Keratinocyte (primary cell): ENCODE results near the gene COMMD4. TPM values are rescaled to one million over a fixed set of nuclear protein-coding genes. Genes with fewer than 3 reads are reported as not detected.

Experiments
- DNase-seq: peaks from one replicate; pipeline ENCODE4 v3.0.0-alpha.2; 2011; ENCODE audit warnings: low read depth, missing footprints, low spot score
- FAIRE-seq: peaks from 2 replicates; lab custom pipeline; 2011; peaks lifted over from hg19 to GRCh38; lab: Jason Lieb, UNC
- H2AFZ ChIP-seq: 2 replicates; pipeline ENCODE4 v1.6.0; 2012; ENCODE audit warnings: low read length, control low read depth, inconsistent platforms; ENCODE audit not compliant: control insufficient read depth
- H3K27ac ChIP-seq: 2 replicates; pipeline ENCODE4 v1.5.1; 2011; ENCODE audit warnings: low read length; ENCODE audit not compliant: control insufficient read depth, insufficient read depth
- H3K27me3 ChIP-seq: 3 replicates; pipeline ENCODE4 v1.6.0; 2011; ENCODE audit warnings: low read length; ENCODE audit not compliant: control insufficient read depth, insufficient read depth; ENCODE audit errors: extremely low read depth
- H3K36me3 ChIP-seq, 2 experiments: 2 replicates in 1 of 2; 3 replicates in 1 of 2; pipeline ENCODE4 v1.5.1; 2011; ENCODE audit warnings: low read length in 2 of 2, mild to moderate bottlenecking in 1 of 2; ENCODE audit not compliant: control insufficient read depth in 2 of 2, insufficient read depth in 2 of 2; ENCODE audit errors: extremely low read depth in 1 of 2
- H3K4me1 ChIP-seq: 3 replicates; pipeline ENCODE4 v1.5.1; 2011; ENCODE audit warnings: low read length; ENCODE audit not compliant: control insufficient read depth, insufficient read depth; ENCODE audit errors: extremely low read depth
- H3K4me2 ChIP-seq: 3 replicates; pipeline ENCODE4 v1.6.0; 2011; ENCODE audit warnings: low read depth, low read length; ENCODE audit not compliant: control insufficient read depth, insufficient read depth; ENCODE audit errors: extremely low read depth
- H3K4me3 ChIP-seq, 3 experiments: fragments of 200-600 bp in 1 of 3; sonication (generic) in 1 of 3; 2 replicates in 2 of 3; 3 replicates in 1 of 3; pipeline ENCODE4 v1.5.1; 2011 to 2016; ENCODE audit warnings: low read length in 3 of 3, mild to moderate bottlenecking in 3 of 3, control low read depth in 2 of 3, inconsistent platforms in 1 of 3, low read depth in 1 of 3, mixed read lengths in 1 of 3, mixed run types in 1 of 3, moderate library complexity in 1 of 3; ENCODE audit not compliant: control insufficient read depth in 2 of 3, insufficient read depth in 2 of 3; ENCODE audit errors: extremely low read depth in 1 of 3
- H3K79me2 ChIP-seq: 2 replicates; pipeline ENCODE4 v1.6.0; 2012; ENCODE audit warnings: low read length; ENCODE audit not compliant: control insufficient read depth, insufficient read depth
- H3K9ac ChIP-seq: 3 replicates; pipeline ENCODE4 v1.6.0; 2011; ENCODE audit warnings: low read length; ENCODE audit not compliant: control insufficient read depth, insufficient read depth; ENCODE audit errors: extremely low read depth
- H3K9me1 ChIP-seq: 3 replicates; pipeline ENCODE4 v1.6.0; 2011; ENCODE audit warnings: low read length; ENCODE audit not compliant: control insufficient read depth, insufficient read depth; ENCODE audit errors: extremely low read depth
- H3K9me3 ChIP-seq: 2 replicates; pipeline ENCODE4 v1.5.1; 2012; ENCODE audit warnings: low read depth, low read length; ENCODE audit not compliant: control insufficient read depth
- H4K20me1 ChIP-seq: 3 replicates; pipeline ENCODE4 v1.6.0; 2011; ENCODE audit warnings: low read length; ENCODE audit not compliant: control insufficient read depth, insufficient read depth; ENCODE audit errors: extremely low read depth
- EZH2 ChIP-seq: IDR thresholded peaks from one replicate; pipeline ENCODE4 v1.6.1; 2012; ENCODE audit warnings: inconsistent platforms, mild to moderate bottlenecking, low read length, moderate library complexity
- dilution Hi-C: fragments of 300-500 bp; cut with MboI; formaldehyde crosslinking; loops from one replicate; pipeline ENCODE4 v1.7.0; 2020; ENCODE audit warnings: low sequenced_read_pairs; ENCODE audit not compliant: extremely low pct_ligation_motif_present
- polyA plus RNA-seq, 5 experiments: library from polyadenylated mRNA; depleted of rRNA in 3 of 5; stranded (reverse) in 3 of 5; stranded (forward) in 1 of 5; unstranded in 1 of 5; fragments of >200 nt; gene quantifications; 1 replicate in 1 of 5; 2 replicates in 3 of 5; 3 replicates in 1 of 5; pipeline versions ENCODE4 v1.2.1 to v1.2.3, GENCODE V29; 2011 to 2012; ENCODE audit warnings: missing spikeins in 2 of 5, low read depth in 1 of 5, low replicate concordance in 1 of 5
- TF ChIP-seq, protein P1 (sequence below), 3 experiments: IDR thresholded peaks in 1 of 3; conservative IDR thresholded peaks in 1 of 3; optimal IDR thresholded peaks in 1 of 3; 2 replicates in 2 of 3; 3 replicates in 1 of 3; pipeline versions ENCODE3 to v1.5.1; 2011; ENCODE audit warnings: low read length in 3 of 3, mild to moderate bottlenecking in 3 of 3, moderate library complexity in 2 of 3, control low read depth in 1 of 3, inconsistent platforms in 1 of 3; ENCODE audit not compliant: insufficient read depth in 2 of 3; ENCODE audit errors: extremely low read depth in 1 of 3

The COMMD4 gene
- polyA plus RNA-seq, 1 donor (not counting 4 experiments of a cell fraction or from before 2014, with no cell fraction given) = 48.2 TPM

DNA sequence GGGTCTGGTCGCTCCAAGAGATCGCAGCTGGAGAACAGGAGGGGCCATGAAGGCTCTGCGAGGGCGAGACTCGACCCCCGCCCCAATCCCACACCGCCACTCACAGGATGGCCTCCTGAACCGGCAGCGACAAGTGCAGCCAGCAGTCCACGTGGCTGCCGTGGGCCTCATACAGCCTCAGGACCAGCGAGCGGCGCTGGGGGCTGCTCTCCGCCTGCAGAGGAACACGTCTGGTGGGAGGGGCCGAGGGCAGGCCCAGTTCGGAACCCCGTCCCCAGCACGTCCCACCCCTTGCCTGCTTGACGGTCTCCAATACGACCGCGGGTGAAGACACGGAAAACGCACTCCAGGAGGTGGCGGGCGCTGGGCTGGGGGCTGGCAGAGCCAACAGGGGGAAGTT, 20.1 kb downstream of the COMMD4 start:
- H3K4me2 ChIP-seq = no peak overlapping the region
- H3K4me1 ChIP-seq = no peaks in the 10 kb centered on the region
- dilution Hi-C loops = no loop called here
- TF ChIP-seq EZH2 = no peak
- TF ChIP-seq, protein P1, sequence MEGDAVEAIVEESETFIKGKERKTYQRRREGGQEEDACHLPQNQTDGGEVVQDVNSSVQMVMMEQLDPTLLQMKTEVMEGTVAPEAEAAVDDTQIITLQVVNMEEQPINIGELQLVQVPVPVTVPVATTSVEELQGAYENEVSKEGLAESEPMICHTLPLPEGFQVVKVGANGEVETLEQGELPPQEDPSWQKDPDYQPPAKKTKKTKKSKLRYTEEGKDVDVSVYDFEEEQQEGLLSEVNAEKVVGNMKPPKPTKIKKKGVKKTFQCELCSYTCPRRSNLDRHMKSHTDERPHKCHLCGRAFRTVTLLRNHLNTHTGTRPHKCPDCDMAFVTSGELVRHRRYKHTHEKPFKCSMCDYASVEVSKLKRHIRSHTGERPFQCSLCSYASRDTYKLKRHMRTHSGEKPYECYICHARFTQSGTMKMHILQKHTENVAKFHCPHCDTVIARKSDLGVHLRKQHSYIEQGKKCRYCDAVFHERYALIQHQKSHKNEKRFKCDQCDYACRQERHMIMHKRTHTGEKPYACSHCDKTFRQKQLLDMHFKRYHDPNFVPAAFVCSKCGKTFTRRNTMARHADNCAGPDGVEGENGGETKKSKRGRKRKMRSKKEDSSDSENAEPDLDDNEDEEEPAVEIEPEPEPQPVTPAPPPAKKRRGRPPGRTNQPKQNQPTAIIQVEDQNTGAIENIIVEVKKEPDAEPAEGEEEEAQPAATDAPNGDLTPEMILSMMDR (optimal IDR thresholded peaks at IDR 0.05 in 1 of 3, IDR thresholded peaks at IDR 0.05 in 1 of 3, conservative IDR thresholded peaks at IDR 0.05 in 1 of 3; ENCODE audit: extremely low read depth in 1 of 3, insufficient read depth in 2 of 3, low read length in 3 of 3) = no peak
- no peak overlapping the region for H3K4me3 ChIP-seq
- H3K9ac ChIP-seq = no peak overlapping the region
- H3K79me2 ChIP-seq = no peaks in the 10 kb centered on the region
- no peaks in the 10 kb centered on the region for H3K9me1 ChIP-seq
- no peak overlapping the region for H2AFZ ChIP-seq
- FAIRE-seq (no peak), DNase-seq (no peak)
- no peaks in the 10 kb centered on the region for H4K20me1 ChIP-seq
- no peaks in the 10 kb centered on the region for H3K27me3 ChIP-seq
- H3K27ac ChIP-seq = no peak overlapping the region
- H3K36me3 ChIP-seq = peaks cover 13 to 34% of the 10 kb centered on the region in 2 experiments
- no peaks in the 10 kb centered on the region for H3K9me3 ChIP-seq

DNA sequence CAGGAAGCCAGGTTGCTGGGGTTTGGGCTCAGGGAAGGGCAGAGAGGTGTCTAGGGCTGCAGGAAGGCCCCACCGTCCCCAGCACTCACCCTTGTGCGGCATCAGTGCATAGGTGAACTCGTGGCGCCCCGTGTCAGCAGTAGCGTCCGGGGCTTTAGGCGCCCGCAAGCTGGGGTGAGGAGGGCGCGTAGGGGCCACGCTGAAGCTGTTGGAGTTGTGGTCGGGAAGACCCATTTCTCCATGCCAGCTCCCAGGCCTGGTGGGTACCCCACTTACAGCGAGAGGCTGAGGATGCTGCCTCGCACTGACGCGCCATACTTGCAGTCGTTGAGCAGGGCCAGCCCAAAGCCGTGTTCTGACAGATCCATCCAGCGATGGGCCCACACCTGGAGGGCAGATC, 20.7 kb downstream of the COMMD4 start:
- Histone ChIP-seq H3K27ac (no peak overlapping the region), H3K79me2 (no peaks in the 10 kb centered on the region), H3K36me3 (peaks cover 18 to 36% of the 10 kb centered on the region in 2 experiments), H3K27me3 (no peaks in the 10 kb centered on the region), H3K9me3 (no peaks in the 10 kb centered on the region), H3K4me2 (no peak overlapping the region), H3K9me1 (no peaks in the 10 kb centered on the region), H4K20me1 (no peaks in the 10 kb centered on the region), H2AFZ (no peak overlapping the region), H3K4me3 (no peak overlapping the region), H3K4me1 (no peaks in the 10 kb centered on the region), H3K9ac (no peak overlapping the region)
- TF ChIP-seq, protein P1 (optimal IDR thresholded peaks at IDR 0.05 in 1 of 3, IDR thresholded peaks at IDR 0.05 in 1 of 3, conservative IDR thresholded peaks at IDR 0.05 in 1 of 3; ENCODE audit: extremely low read depth in 1 of 3, insufficient read depth in 2 of 3, low read length in 3 of 3) = no peak
- TF ChIP-seq EZH2 = no peak
- dilution Hi-C loops = no loop called here
- FAIRE-seq = no peak
- no peak for DNase-seq
